GM12801 (cell line): ENCODE data around the gene COLEC12.

Experiments
- CTCF ChIP-seq: IDR thresholded peaks from one replicate; pipeline ENCODE4 v1.5.1; 2011; ENCODE audit warnings: control low read depth; ENCODE audit not compliant: insufficient read length; ENCODE audit errors: extremely low read depth

The COLEC12 gene

GRCh38 chr18:374721-375168 lies 125.8 kb downstream of the COLEC12 start:
- no peak for TF ChIP-seq CTCF

- no peak for TF ChIP-seq CTCF
These were observed 126.7 kb downstream of the COLEC12 start for GRCh38 chr18:373780-374179.

- no peak for TF ChIP-seq CTCF
These were observed 128.9 kb downstream of the COLEC12 start for GRCh38 chr18:371609-371982.

GRCh38 chr18:370751-371608 lies 129.5 kb downstream of the COLEC12 start:
- no peak for TF ChIP-seq CTCF

GRCh38 chr18:369224-370015 lies 131.1 kb downstream of the COLEC12 start:
- TF ChIP-seq CTCF = no peak

- no peak for TF ChIP-seq CTCF
These were observed 133.9 kb downstream of the COLEC12 start for GRCh38 chr18:366466-367061.

- TF ChIP-seq CTCF = no peak
These were observed 134.8 kb downstream of the COLEC12 start for GRCh38 chr18:365651-366050.
